ENCODE measurements around the gene ZP2.
"Not testable (repeated sequence)": the region's sequence is repeated elsewhere in the genome, so short reads cannot be mapped to it uniquely, and the experiment has no call there.

ZP2 gene

DNA sequence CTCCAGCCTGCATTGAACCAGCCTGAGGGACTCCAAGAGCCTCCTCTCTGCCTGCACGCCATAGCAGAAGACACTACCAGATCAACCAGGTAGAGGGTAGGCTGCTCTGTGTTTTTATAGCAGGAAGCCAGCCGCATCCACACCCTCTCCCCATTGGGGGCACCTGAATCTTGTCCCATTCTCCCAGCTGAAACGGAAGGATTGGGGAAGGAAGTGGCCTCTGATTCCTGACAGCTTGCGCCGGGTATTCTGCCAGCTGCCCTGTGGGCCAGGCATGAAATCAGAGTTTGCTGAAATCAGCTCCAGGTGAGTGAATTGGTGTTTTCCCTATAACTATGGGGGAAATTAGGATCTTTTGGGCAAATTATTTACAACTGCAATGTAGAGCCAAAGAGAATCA, at the start of gene ZP2:
TSS of gene ZP2 (minus strand) at position 89 of the 400 bp plus-strand sequence. CDS start at position 62, 27 bp downstream.
- no peak for DNase-seq

DNA sequence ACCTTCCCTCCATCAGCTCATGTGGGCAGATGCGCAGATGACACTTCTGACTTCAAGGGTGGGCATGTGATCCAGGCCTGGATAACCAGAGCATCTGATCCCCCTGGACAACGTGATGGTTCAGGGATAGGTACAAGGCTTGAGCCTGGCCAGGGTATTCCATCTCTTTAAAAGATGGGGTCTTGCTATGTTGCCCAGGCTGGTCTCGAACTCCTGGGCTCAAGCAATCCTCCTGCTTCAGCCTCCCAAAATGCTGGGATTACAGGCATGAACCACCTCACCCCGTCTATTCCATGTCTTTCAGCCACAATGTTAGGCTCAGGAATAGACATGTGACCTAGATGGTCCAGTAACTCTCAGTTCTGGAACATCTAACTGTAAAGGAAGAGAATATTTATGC, 45.9 kb upstream of the ZP2 start:
- DNase-seq = no peak

DNA sequence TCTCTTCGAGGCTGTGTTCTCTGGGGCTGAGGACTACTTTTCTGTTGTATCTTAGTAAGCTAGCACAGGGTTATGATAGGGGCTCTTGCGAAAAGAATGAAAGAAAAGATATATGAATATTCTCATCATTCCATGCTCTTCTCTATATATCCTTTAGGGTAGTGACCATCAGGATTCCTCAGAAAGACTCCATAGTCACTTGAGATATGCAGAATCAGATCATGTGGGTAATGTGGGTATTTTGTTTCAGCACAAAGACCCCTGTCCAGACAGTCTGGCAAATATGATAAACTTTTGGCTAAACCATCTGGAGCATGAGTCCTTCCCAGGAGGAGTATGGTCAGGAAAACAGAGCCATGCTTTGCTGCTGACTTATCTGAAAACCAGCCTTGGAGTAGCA, 45.3 kb upstream of the ZP2 start:
- DNase-seq = no peak

DNA sequence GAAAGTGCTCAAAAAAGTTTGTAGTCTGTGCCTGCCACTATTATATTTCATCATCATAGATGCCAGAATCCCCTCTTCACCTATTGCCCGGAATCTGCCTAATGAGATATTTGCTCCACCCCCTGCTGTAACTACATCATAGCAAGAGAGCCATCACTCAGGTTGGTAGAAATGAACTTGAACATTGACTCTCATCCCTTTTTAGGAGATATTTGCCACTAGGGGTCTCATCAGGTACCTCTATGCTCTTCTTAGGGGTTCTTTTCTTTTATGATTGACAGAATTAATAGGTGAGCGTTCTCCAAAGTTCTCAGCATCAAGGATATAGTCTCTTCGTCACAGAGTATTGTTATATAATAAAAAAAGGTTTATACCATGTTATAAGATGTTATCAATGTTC, 42.1 kb upstream of the ZP2 start:
- DNase-seq = no peak

DNA sequence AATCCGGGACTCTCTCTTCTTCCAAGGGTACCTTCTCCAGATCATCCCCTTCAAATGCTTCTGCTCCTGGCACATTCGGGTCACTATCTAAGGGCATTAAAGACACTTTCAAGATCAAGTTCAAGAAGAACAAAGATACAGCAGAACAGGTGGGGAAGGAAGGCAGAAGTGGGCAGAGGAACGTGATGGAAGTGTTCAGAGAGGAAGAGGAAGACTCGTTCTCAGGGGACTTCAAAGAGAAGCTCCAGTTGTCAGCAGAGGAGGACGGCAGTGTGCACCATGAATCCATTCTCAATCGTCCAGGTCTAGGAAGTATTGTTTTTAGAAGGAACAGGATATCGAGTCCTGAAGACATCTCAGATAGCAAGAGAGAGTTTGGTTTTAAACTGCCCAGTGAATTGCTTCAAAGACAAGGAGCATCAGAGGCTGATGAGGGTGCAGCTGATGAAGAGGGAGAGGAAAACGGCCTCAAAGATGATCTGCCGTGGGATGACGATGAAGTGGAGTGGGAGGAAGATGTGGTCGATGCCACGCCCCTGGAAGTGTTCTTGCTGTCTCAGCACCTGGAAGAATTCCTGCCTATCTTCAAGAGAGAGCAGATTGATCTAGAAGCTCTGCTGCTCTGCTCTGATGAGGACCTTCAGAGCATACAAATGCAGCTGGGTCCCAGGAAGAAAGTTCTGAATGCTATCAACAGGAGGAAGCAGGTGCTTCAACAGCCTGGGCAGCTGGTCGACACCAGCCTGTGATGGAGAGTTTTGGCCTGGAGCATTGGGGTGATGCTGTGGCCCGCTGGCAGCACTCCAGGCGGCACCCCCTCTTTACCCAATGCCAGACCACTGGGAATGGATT, 38.9 kb upstream of the ZP2 start:
- DNase-seq = no peak

DNA sequence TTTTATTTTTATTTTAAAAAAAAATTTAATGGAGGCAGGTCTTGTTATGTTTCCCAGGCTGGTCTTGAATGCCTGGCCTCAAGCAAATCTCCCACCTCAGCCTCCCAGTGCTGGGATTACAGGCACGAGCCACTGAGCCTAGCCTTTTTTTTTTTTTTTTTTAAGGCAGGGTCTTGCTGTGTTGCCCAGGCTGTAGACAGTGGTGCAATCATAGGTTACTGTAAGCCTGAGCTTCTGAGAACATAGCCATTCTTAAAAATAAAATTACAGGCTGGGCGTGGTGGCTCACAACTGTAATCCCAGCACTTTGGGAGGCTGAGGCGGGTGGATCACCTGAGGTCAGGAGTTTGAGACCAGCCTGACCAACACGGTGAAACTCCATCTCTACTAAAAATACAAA, 36.8 kb upstream of the ZP2 start:
- DNase-seq = not testable (repeated sequence)

DNA sequence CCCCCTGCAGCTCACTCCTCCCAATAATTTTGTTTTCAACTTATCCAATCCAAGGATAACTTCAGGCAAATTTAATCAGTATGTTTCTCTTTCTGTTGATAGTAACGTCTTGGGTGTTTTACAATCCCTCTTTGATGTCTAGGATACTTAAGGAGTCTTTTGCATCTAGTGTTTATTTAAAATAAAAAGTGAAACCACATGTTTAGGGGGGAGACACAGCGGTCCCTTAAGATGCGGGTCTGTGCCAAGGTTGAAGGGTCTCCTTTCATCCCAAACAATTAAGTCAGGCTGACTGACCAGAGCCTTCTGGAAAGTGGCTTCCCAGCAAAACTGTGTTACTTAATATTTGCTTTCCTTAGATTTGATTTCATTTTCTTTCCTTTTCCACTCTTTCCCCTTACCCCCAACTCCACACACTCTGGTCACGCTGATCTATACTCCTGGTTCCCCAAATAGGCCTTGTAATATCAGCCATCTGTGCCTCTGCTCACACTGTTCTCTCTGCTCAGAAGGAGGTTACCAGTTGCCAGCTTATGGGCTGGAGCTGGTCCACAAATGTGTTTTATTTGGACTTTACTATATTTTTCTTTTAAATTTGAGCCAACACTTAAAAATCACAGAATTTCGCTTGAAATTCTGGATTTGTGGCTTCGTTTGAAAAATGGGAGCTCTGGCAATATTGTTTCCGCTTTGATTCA, 33.3 kb upstream of the ZP2 start:
- no peak for DNase-seq

DNA sequence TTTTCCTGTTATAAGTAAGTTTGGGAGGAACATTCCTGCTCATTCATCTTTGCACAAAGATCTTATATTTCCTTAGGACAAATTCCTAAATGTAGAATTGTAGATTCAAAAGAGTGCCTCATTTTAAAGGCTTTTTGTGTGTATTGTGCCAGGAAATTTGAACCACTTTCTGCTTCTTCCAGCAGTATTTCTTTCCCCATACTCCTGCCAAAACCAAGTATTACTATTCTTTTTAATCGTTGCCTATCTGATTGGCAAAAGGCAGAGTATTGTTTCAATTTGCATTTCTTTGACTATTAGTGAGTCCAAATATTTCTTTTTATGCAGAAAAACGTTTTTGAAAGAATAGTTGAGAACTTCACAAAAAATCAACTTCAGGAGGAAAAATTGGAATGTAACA, 31.4 kb upstream of the ZP2 start:
- DNase-seq = no peak

DNA sequence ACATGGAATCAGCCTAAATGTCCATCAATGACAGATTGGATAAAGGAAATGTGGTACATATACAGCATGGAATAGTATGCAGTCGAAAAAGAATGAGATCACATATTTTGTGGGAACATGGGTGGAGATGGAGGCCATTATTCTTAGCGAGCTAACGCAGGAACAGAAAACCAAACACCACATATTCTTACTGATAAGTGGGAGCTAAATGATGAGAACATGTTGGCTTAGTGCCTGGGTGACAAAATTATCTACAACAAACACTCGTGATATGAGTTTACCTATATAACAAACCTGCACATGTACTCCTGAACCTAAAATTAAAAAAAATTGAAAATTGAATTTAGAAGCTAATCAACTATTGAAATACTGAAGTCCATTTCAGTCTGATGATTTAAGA, 28.3 kb upstream of the ZP2 start:
- no peak for DNase-seq

DNA sequence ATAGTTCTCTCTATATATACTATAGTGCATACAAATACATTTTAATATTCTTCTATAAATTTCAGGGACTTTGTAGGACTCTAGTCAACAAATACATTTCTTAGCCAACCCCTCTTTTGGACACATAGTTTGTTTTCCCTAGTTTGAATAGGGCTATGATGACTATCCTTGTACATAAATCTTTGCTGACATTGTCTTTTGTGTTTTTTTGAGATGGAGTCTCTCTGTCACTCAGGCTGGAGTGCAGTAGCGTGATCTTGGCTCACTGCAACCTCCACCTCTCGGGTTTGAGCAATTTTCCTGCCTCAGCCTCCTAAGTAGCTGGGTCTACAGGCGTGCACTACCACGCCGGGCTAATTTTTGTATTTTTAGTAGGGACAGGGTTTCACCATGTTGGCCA, 25.5 kb upstream of the ZP2 start:
- no peak for DNase-seq

DNA sequence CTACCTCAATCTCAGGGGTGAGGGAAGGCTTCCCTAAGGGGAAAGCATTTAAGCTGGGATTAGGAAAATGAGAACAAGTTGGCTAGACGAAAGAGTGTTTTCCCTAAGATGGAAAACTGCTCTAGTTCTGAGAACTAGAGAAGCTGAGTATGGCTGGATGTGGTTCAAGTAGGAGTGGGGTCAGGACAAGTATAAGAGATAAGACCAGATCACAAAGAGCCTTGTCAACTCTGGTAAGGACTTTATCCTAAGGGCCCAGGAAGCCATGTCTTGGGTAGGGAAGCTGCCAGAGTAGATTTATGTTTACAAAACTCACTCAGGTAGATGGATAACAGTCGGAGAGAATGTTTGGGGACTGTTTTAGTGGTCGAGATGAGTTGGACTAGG, 23.8 kb upstream of the ZP2 start:
- DNase-seq = no peak

DNA sequence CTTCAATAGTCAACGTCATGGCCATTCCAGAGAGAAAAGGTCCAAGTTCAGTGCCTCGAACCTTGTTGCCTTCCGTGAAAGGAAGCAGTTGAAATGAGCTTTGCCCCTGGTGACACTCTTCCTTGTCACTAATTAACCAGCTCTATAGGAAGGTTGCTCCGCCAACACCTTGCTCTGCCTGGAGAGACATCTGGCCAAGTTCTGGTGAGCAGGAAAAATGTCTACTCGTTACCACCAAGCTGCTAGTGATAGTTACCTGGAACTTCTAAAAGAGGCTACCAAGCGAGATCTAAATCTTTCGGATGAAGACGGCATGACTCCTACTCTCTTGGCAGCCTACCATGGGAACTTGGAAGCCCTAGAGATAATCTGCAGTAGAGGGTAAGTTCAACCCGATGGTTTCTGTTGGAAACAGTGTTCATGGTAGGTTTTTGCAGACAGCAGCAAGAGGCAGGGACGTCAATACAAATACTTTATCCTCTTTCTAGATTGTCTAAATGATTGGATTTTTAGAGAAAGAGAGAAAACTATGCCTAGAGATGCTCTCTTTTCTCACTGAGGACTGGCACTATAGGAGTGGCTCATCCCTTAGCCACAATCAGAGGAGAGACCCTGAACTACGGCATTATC, 22.3 kb upstream of the ZP2 start, which contains the start of gene ANKS4B:
TSS of gene ANKS4B (plus strand) at position 179 of the 630 bp plus-strand sequence. CDS start at position 218, 39 bp downstream.
- no peak for DNase-seq

DNA sequence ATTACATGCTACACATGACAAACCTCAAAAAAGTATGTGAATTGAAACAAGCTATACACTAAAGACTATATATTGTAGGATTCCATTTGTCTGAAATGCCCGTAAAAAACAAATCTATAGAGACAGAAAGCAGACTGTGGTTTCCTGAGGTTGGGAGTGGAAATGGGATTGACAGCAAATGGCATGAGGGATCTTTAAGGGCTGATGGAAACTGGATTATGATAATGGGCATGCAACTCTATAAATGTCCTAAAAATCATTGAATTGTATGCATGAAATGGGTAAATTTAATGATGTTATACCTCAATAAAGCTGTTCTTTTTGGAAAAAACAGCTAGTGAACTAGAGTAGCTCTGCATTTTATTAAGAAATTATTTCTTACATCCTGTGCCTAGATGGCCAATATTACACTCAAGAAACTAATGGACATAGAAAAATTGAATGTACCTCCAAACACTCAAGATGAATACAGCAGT, 21.7 kb upstream of the ZP2 start:
- no peak for DNase-seq

DNA sequence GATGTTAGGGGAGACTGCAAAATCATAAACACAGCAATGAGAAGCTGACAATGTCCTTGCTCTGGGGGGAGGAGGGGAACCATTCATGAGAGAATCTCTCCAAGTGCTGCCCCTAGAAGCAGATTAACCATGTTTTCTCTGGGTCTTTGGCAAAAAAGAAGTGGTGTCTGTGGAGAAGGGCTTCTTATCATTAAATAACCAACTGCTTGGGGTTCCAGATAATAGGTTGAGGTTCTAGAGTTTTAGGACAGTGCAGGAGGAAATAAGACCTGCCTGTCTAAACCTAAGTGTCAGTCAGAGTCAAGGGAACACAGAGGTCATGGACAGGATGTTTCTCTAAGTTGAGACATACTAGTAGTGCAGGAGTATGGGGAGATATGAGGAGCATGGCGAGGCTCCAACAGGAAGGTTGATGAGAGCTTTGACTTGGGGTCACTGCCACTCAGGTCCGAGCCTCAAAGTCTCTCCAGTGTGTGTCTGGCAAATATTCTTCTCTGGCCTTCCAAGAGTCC, 17.0 kb upstream of the ZP2 start:
- no peak for DNase-seq

DNA sequence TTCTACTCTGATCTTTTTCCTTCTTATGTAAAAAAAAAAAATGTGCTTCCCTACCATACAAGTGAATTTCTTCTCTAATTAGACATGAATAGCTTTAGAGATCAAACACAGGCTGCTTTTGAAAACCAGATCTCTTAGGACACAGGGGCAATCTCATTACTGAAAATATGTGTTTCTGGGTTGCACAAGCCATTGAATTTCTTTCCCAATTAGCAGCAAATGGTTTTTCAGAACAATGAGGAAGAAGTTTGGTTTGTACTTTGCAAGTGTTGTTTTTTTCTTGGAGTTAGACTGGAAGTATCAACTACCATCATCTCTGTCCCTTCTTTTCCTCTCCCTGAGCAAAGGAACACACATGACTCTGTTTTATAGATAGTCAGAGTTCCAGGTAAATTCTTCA, 16.5 kb upstream of the ZP2 start:
- DNase-seq = no peak

DNA sequence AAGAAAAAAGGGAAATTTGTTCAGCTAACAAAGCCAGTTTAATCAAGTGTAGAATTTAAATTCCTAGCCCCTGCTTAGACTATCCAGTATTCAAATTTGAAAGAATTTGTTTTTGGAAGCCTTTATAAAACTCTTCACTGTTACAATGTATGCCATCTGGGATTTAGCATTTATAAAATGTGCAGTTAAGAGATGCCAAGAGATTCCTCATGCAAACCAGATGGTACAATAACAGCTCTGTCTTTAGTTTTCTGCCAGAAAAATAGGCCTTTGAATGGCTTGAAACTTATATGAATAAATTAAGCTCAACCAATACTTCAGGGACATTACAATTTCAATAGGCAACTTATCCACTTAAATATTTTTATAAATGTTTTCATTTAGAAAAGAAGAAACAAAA, 15.4 kb upstream of the ZP2 start:
- DNase-seq = no peak

DNA sequence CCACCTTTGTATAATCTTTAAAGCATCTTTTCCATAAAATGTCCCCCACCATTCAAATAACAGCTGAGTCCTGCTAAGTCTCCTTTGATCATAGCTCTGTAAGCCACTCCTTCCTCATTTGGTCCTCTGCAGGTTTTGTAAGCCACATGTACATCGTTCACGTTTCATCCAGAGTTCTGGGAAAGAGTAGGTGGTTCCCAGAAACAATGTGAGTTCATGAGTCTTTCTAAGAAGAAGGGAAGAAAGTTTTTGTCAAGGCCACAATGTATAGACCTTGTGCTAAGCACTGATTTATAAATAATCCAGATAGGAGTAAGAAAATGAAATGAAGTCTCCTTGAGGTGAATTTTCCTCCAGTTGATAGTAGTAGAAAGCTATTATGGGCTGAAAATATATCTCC, 13.4 kb upstream of the ZP2 start:
- DNase-seq = no peak

DNA sequence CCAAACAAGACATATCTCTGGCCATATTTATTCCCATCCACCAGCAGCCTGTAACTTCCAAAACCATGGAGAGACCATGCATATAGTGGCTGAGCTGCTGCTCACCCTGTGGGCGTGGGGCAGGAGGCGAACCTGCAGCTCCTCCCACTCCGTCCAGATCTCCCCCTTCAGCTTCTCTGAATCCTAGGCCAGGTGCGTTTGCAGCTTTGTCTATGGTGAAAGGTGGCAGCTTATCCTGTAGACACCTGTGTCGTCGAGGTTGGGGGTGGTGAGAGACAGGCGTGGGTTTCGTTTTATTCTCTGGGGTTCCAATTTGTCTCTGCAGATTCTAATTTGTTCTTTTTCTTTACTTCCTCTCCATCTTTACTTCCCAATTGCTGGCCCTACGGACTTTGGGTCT, 12.4 kb upstream of the ZP2 start:
- no peak for DNase-seq

DNA sequence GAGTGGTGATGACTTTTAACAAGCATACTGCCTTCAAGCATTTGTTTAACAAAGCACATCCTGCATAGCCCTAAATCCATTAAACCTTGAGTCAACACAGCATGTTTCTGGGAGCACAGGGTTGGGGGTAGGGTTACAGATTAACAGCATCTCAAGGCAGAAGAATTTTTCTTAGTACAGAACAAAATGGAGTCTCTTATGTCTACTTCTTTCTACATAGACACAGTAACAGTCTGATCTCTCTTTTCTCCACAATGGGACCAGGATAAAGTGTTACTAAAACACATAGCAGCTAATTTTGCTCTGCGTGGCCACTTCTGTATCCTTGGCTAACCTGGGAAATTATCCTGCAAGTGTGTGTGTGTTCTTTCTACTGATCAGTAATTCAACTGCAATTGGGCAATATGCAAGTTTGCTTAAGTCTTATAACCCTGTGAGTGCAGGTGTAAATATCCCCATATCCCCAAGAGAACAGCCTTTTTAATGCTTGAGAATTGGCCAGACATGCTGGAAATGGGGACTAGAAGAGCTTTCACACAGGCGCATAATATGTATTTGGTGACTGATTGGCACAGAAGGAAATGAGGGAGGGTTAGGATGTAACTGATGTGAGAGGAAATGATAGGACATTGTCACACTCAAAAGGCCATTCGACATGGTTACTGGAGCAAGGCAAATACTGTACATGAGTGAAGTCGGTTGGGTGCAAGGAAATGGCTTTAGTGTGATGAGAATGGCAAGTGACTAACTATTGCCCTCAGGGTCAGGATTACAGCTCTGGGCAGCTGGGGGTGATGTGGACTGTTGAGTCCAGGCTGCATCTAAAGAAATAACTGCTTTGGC, 11.3 kb upstream of the ZP2 start:
- no peak for DNase-seq

DNA sequence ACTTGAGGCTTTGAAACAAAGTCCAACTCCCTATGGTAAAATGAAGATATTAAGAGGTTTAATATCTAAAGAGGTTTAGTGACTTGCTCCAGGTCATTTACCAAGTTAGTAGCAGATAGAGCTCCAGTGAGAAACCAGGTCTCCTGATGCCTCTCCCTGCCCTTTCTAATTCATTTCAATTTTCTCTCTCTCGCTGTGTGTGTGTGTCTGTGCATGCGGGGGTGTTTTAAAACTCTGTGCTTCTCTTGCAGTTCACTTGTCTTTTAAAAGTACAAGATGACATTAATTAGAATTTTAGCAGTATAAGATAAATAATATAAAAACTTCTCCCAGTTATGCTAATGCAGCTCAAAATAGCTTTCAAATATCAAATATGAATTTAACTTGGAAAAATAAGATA, 8.2 kb upstream of the ZP2 start:
- DNase-seq = no peak

DNA sequence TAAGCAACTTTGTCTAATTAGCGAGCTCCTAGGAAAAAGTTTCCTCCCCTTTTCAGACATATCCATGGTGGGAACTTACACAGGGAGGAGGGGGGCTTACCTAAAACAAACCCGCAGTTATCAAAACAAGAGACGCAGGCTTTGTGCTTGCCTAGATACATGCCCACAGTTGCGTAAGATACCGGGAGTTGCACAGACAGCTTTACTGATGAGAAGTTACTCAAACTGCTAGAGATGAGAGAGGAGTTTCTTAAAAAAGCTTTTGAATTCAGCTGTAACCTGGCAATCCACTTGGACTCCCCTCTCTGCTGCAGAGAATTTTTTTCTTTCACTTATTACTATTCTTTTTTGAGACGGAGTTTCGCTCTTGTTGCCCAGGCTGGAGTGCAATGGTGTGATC, 6.8 kb upstream of the ZP2 start:
- DNase-seq = no peak

DNA sequence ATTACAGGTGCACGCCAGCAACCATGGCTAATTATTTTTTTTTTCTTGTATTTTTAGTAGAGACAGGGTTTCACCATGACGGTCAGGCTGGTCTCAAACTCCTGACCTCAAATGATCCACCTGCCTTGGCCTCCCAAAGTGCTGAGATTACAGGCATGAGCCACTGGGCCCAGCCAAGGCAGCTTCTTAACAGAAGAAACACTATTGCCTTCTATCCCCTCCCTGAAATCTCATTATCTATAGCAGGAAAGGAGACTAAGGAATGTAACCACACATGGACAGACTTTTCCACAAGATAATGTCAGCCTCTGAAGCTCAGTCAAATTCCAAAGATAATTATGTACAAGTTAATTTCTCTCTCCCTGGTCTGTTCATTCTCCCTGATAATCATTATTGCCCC, 5.7 kb upstream of the ZP2 start:
- no peak for DNase-seq

DNA sequence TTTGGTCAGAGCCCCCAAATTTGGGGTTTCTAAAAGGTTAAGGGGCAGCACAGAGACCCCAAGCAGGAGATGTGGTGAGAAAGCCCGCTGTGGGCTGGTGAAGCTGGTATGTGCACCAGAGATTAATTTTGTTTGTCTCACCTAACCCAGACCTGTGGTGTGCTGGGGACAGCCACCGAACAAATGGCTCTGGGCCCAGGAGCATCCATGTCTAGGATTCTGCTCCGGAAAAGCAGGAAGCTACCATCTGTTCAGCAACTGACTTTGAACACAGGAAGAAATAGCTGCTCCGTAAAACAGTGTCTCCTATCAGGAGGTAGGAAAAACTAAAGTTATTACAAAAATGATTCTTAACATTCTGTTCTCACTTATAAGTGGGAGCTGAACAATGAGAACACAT, 2.7 kb upstream of the ZP2 start:
- no peak for DNase-seq

Measured in activated CD4-positive, alpha-beta T cell treated with anti-CD3 and anti-CD28 coated beads, Interleukin-2, amount 50 U/mL, for 4 hours (primary cell).